MM.1S (cell line): ENCODE results near the gene OPRL1.
"Not testable (repeated sequence)": the region's sequence is repeated elsewhere in the genome, so short reads cannot be mapped to it uniquely, and the experiment has no call there.

Experiments used
- CTCF ChIP-seq: fragments of 300-600 bp; sonication (generic); IDR thresholded peaks from 2 replicates; pipeline ENCODE4 v1.5.1; 2016; ENCODE audit warnings: antibody characterized with exemption, low read length, mixed read lengths
- EZH2 ChIP-seq: fragments of 300-600 bp; sonication (generic); optimal IDR thresholded peaks from 2 replicates; pipeline ENCODE3; 2017; ENCODE audit warnings: low read depth, mild to moderate bottlenecking, antibody characterized with exemption, low read length, mixed read lengths

GRCh38 chr20:64134744-64135143 is 54.9 kb downstream of the OPRL1 start:
- not testable (repeated sequence) for TF ChIP-seq CTCF, EZH2
